HEK293T (cell line): ENCODE measurements around the gene HNRNPD.
"Not testable (repeated sequence)": the region's sequence is repeated elsewhere in the genome, so short reads cannot be mapped to it uniquely, and the experiment has no call there.

Source experiments
- CTCF ChIA-PET: fragments of 350-600 bp; formaldehyde crosslinking; extraction: SDS; loops from one replicate; lab custom pipeline; 2021; ENCODE audit warnings: antibody characterized with exemption, inconsistent platforms; lab: Yijun Ruan, JAX
- POLR2A ChIA-PET: fragments of 350-600 bp; formaldehyde crosslinking; extraction: SDS; loops from one replicate; lab custom pipeline; 2020; ENCODE audit warnings: antibody characterized with exemption, inconsistent platforms; lab: Yijun Ruan, JAX
- DNase-seq: peaks from one replicate; pipeline ENCODE4 v3.0.0; 2012; ENCODE audit warnings: mixed read lengths; ENCODE audit errors: extremely low spot score
- ARNT ChIP-seq: fragments of 450-650 bp; IDR thresholded peaks from 2 replicates; pipeline ENCODE4 v1.6.1; 2017; ENCODE audit warnings: mild to moderate bottlenecking
- BHLHE40 ChIP-seq: fragments of 450-650 bp; IDR thresholded peaks from 2 replicates; pipeline ENCODE4 v1.6.1; 2016; ENCODE audit warnings: mild to moderate bottlenecking, moderate library complexity, borderline replicate concordance
- CTBP1 ChIP-seq: fragments of 450-650 bp; IDR thresholded peaks from 2 replicates; pipeline ENCODE4 v1.6.1; 2016; ENCODE audit warnings: borderline replicate concordance
- ELF4 ChIP-seq: fragments of 450-650 bp; IDR thresholded peaks from 2 replicates; pipeline ENCODE4 v1.6.1; 2017; ENCODE audit warnings: antibody characterized with exemption
- FOXA1 ChIP-seq: fragments of 450-650 bp; IDR thresholded peaks from 2 replicates; pipeline ENCODE4 v1.6.1; 2016; ENCODE audit warnings: mild to moderate bottlenecking
- FOXK2 ChIP-seq: fragments of 450-650 bp; IDR thresholded peaks from 2 replicates; pipeline ENCODE4 v1.6.1; 2016; ENCODE audit warnings: mild to moderate bottlenecking
- FOXM1 ChIP-seq: fragments of 450-650 bp; IDR thresholded peaks from 2 replicates; pipeline ENCODE4 v1.6.1; 2017; ENCODE audit warnings: mild to moderate bottlenecking, borderline replicate concordance
- HDGF ChIP-seq: fragments of 450-650 bp; IDR thresholded peaks from 2 replicates; pipeline ENCODE4 v1.6.1; 2017; ENCODE audit warnings: antibody characterized with exemption, borderline replicate concordance
- L3MBTL2 ChIP-seq: fragments of 450-650 bp; conservative IDR thresholded peaks from 2 replicates; pipeline ENCODE4 v1.6.1; 2016; ENCODE audit warnings: mild to moderate bottlenecking
- LEF1 ChIP-seq: fragments of 450-650 bp; IDR thresholded peaks from 2 replicates; pipeline ENCODE4 v1.6.1; 2017; ENCODE audit warnings: mild to moderate bottlenecking, borderline replicate concordance
- NFRKB ChIP-seq: fragments of 450-650 bp; IDR thresholded peaks from 2 replicates; pipeline ENCODE4 v1.6.1; 2016; ENCODE audit warnings: mild to moderate bottlenecking, moderate library complexity
- PKNOX1 ChIP-seq: fragments of 450-650 bp; IDR thresholded peaks from 2 replicates; pipeline ENCODE4 v1.6.1; 2016
- SP1 ChIP-seq: fragments of 450-650 bp; IDR thresholded peaks from 2 replicates; pipeline ENCODE4 v1.6.1; 2017
- SUZ12 ChIP-seq: fragments of 450-650 bp; IDR thresholded peaks from 2 replicates; pipeline ENCODE4 v1.6.1; 2016; ENCODE audit warnings: mild to moderate bottlenecking
- TARDBP ChIP-seq: fragments of 450-650 bp; IDR thresholded peaks from 2 replicates; pipeline ENCODE4 v1.6.1; 2016
- ZNF384 ChIP-seq: fragments of 450-650 bp; IDR thresholded peaks from 2 replicates; pipeline ENCODE4 v1.6.1; 2016

Gene HNRNPD

DNA sequence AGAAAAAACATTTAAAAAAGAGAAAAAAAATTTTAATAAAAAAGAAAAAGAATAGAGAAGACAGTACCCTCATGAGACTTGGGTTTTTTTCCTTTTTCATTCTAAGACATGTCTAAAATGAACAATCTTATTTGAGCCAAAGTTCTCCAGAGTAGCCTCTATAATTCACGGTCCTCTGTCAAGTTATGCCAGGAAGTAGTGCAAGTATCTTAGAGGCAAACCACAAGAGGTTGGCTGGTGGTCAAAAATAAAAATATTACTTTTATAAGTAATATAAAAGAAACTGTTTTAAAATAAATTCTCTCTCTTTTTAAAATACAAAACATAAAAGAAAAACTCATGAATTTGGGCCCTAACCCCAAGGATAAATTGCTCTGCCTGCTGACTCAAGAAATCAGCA lies 29.9 kb upstream of the HNRNPD start:
- TF ChIP-seq LEF1 (no peak), SUZ12 (no peak), L3MBTL2 (no peak), ELF4 (no peak), FOXM1 (no peak), ZNF384 (no peak), FOXK2 (no peak), CTBP1 (no peak), ARNT (no peak), PKNOX1 (no peak), FOXA1 (no peak), TARDBP (no peak), BHLHE40 (no peak), SP1 (no peak), HDGF (no peak), NFRKB (no peak)
- no peak for DNase-seq
- POLR2A ChIA-PET: no interaction called here
- CTCF ChIA-PET: no interaction called here

GRCh38 chr4:82402196-82402775 lies 28.5 kb upstream of the HNRNPD start:
- no peak for DNase-seq
- POLR2A ChIA-PET: no interaction called here
- CTCF ChIA-PET: no interaction called here
- TF ChIP-seq BHLHE40 (no peak), LEF1 (no peak), FOXK2 (no peak), HDGF (no peak), TARDBP (no peak), SP1 (no peak), CTBP1 (no peak), L3MBTL2 (no peak), FOXA1 (no peak), ELF4 (no peak), PKNOX1 (no peak), FOXM1 (no peak), ARNT (no peak), NFRKB (no peak), SUZ12 (no peak), ZNF384 (no peak)

DNA sequence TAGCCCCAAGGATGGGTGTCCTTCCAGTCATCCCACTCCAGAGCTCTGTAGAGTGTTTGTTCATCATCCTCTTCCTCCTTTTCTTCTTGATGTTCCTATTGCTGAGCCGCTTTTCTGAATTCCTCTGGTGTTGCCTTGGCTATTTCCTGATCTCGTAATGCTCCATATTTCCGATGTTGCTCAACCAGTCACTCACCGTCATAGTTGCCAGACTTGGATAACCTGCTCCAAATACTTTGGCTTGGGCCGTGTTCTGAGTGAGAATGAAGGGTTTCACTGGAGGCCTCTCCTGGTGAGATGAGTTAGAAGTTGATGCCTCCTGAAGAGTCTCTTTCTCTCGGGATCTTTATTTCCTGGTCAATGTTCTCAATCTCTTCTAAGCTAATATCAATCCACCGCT lies 27.8 kb upstream of the HNRNPD start:
- ChIA-PET POLR2A (no interaction called here), CTCF (no interaction called here)
- no peak for DNase-seq
- TF ChIP-seq LEF1: no peak
- TF ChIP-seq FOXK2: no peak
- no peak for TF ChIP-seq FOXM1
- no peak for TF ChIP-seq FOXA1
- TF ChIP-seq ELF4: no peak
- no peak for TF ChIP-seq CTBP1
- no peak for TF ChIP-seq NFRKB

GRCh38 chr4:82398263-82398662 lies 24.5 kb upstream of the HNRNPD start:
- TF ChIP-seq HDGF (no peak), SUZ12 (no peak), BHLHE40 (no peak), ELF4 (no peak), FOXM1 (no peak), SP1 (no peak), CTBP1 (no peak)
- POLR2A ChIA-PET: interaction anchor here (1.3 kb wide), 1 partner anchor 31 kb away, joined by 7 read pairs; no protein-coding TSS in a partner anchor
- CTCF ChIA-PET: interaction anchor here (0.6 to 1.0 kb wide), 2 partner anchors 7 to 9 kb away, joined by 3 to 7 read pairs; no protein-coding TSS in a partner anchor
- DNase-seq: no peak

- ChIA-PET CTCF (interaction anchor here (0.7 to 1.0 kb wide), 2 partner anchors 8 to 11 kb away, joined by 6 to 7 read pairs; no protein-coding TSS in a partner anchor), POLR2A (interaction anchor here (1.3 to 1.4 kb wide), 2 partner anchors 24 to 32 kb away, joined by 5 to 7 read pairs; partner anchors contain the start of gene HNRNPD)
- TF ChIP-seq ARNT: no peak
- TF ChIP-seq HDGF: no peak
- TF ChIP-seq ZNF384: no peak
- TF ChIP-seq BHLHE40: no peak
- TF ChIP-seq PKNOX1: no peak
- no peak for TF ChIP-seq NFRKB
- TF ChIP-seq CTBP1: no peak
- no peak for TF ChIP-seq TARDBP
- TF ChIP-seq SP1: no peak
- no peak for TF ChIP-seq FOXK2
- no peak for TF ChIP-seq FOXA1
- TF ChIP-seq ELF4: no peak
- TF ChIP-seq LEF1: no peak
- TF ChIP-seq L3MBTL2: no peak
- no peak for TF ChIP-seq SUZ12
- TF ChIP-seq FOXM1: no peak
- DNase-seq: no peak
Measured at GRCh38 chr4:82397527-82397926, 23.7 kb upstream of the HNRNPD start.

GRCh38 chr4:82394896-82395295 lies 21.1 kb upstream of the HNRNPD start:
- ChIA-PET CTCF (no interaction called here), POLR2A (interaction anchor here (0.8 to 1.4 kb wide), 2 partner anchors 32 to 34 kb away, joined by 3 to 5 read pairs; no protein-coding TSS in a partner anchor)
- no peak for DNase-seq
- TF ChIP-seq PKNOX1 (no peak), CTBP1 (no peak), SP1 (no peak), LEF1 (no peak), TARDBP (no peak), FOXA1 (no peak), HDGF (no peak), FOXK2 (no peak), NFRKB (no peak), BHLHE40 (no peak), ELF4 (no peak), L3MBTL2 (no peak), SUZ12 (no peak), ARNT (no peak), ZNF384 (no peak), FOXM1 (no peak)

GRCh38 chr4:82390061-82390460 lies 16.3 kb upstream of the HNRNPD start:
- DNase-seq, CTCF ChIA-PET: not testable (repeated sequence)
- POLR2A ChIA-PET: interaction anchor here (0.8 kb wide), 1 partner anchor 39 kb away, joined by 4 read pairs; no protein-coding TSS in a partner anchor
